Natural killer cell treated with Interleukin-12 subunit alpha and Interleukin-12 subunit beta and Interleukin-15 and Interleukin-18, amount 100 ng/mL, for 72 hours (primary cell): ENCODE measurements around the gene SHQ1. TPM values are rescaled to one million over a fixed set of nuclear protein-coding genes. Genes with fewer than 3 reads are reported as not detected.

Experiments used
- ATAC-seq, 2 donors: fragments of 150-1000 bp; cut with Tn5 transposase in 1 of 2; sonication (Bioruptor Pico), chemical (Tn5 transposase) in 1 of 2; 2 replicates each; pipeline ENCODE4 v1.10.0; 2021
- DNase-seq: peaks from one replicate; pipeline ENCODE4 v3.0.0; 2022; ENCODE audit warnings: low spot score
- H3K27ac Mint-ChIP-seq, 2 donors: 1 replicate in 1 of 2; 2 replicates in 1 of 2; pipeline ENCODE4 v1.8.0; 2022; ENCODE audit warnings: mixed read lengths in 2 of 2, mild to moderate bottlenecking in 1 of 2, moderate library complexity in 1 of 2
- H3K27me3 Mint-ChIP-seq, 2 donors: 1 replicate in 1 of 2; 2 replicates in 1 of 2; pipeline ENCODE4 v1.8.0; 2022; ENCODE audit warnings: mixed read lengths in 2 of 2
- H3K36me3 Mint-ChIP-seq: one replicate; pipeline ENCODE4 v1.8.0; 2022; ENCODE audit warnings: mixed read lengths
- H3K4me1 Mint-ChIP-seq, 2 donors: 1 replicate in 1 of 2; 2 replicates in 1 of 2; pipeline ENCODE4 v1.8.0; 2022; ENCODE audit warnings: low read depth in 2 of 2, mixed read lengths in 2 of 2, mild to moderate bottlenecking in 1 of 2
- H3K4me3 Mint-ChIP-seq: one replicate; pipeline ENCODE4 v1.8.0; 2022; ENCODE audit warnings: mixed read lengths
- H3K9me3 Mint-ChIP-seq: 2 replicates; pipeline ENCODE4 v1.8.0; 2022; ENCODE audit warnings: mixed read lengths
- total RNA-seq, 2 donors: library from RNA; stranded (reverse); gene quantifications; one replicate each; pipeline ENCODE4 v1.2.3, GENCODE V29; 2022

Gene SHQ1
- total RNA-seq, 2 donors from 2014 or later = 28.9 to 59.1 TPM

- H3K36me3 Mint-ChIP-seq = no peaks in the 10 kb centered on the region
- peaks cover 45 to 76% of the 10 kb centered on the region in 2 donors for H3K27me3 Mint-ChIP-seq
- H3K4me1 Mint-ChIP-seq = peaks cover 4 to 8% of the 10 kb centered on the region in 2 donors
- no peak within 1 kb of the TSS for H3K27ac Mint-ChIP-seq
- no peaks in the 10 kb centered on the region for H3K9me3 Mint-ChIP-seq
- DNase-seq = no peak
- peak; percentile 73 to 74 for ATAC-seq
- peak within 1 kb of the TSS; percentile 69 for H3K4me3 Mint-ChIP-seq
Observed at GRCh38 chr3:72887705-72888545, 39.7 kb upstream of the SHQ1 start, which contains the start of gene GXYLT2. GXYLT2 (plus strand) TSS chr3:72888046; CDS start chr3:72888234, 188 bp downstream.

GRCh38 chr3:72887343-72887704, 39.1 kb upstream of the SHQ1 start:
- ATAC-seq = no peak
- H3K27me3 Mint-ChIP-seq = peaks cover 45 to 70% of the 10 kb centered on the region in 2 donors
- peak overlapping the region; percentile 69 for H3K4me3 Mint-ChIP-seq
- H3K9me3 Mint-ChIP-seq = no peaks in the 10 kb centered on the region
- peaks cover 4 to 8% of the 10 kb centered on the region in 2 donors for H3K4me1 Mint-ChIP-seq
- no peak overlapping the region for H3K27ac Mint-ChIP-seq
- H3K36me3 Mint-ChIP-seq = no peaks in the 10 kb centered on the region
- no peak for DNase-seq

DNA sequence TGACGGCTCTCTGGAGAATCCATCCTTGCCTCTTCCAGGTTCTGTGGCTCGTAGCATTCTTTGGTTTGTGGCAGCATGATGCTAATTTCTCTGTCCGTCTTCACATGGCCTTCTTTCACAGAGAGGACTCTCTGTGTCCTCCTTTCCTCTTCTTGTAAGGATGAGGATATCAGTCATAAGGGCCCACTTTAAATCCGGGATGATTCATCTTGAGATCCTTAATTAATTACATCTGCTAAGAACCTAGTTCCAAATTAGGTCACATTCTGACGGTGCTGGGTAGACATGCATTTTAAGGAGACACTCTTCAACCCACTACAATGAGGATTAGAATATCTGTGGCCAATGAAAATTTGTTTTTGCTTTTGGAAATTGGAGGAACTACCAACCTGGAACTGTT, 23.9 kb upstream of the SHQ1 start:
- Mint-ChIP-seq H3K27me3 (peaks cover 5 to 9% of the 10 kb centered on the region in 2 donors), H3K27ac (no peak overlapping the region)

GRCh38 chr3:72862314-72863090, 14.3 kb upstream of the SHQ1 start:
- Mint-ChIP-seq H3K9me3 (no peaks in the 10 kb centered on the region), H3K36me3 (no peaks in the 10 kb centered on the region), H3K27me3 (no peaks in the 10 kb centered on the region), H3K4me1 (no peaks in the 10 kb centered on the region), H3K27ac (no peak overlapping the region), H3K4me3 (no peak overlapping the region)
- no peak for ATAC-seq
- DNase-seq = no peak

More for the DNA sequence above, 23.9 kb upstream of the SHQ1 start:
- DNase-seq (no peak), ATAC-seq (peak in 1 of 2 donors; percentile 54)
- Mint-ChIP-seq H3K36me3 (no peaks in the 10 kb centered on the region), H3K9me3 (no peaks in the 10 kb centered on the region), H3K4me3 (no peak overlapping the region), H3K4me1 (no peaks in the 10 kb centered on the region)

DNA sequence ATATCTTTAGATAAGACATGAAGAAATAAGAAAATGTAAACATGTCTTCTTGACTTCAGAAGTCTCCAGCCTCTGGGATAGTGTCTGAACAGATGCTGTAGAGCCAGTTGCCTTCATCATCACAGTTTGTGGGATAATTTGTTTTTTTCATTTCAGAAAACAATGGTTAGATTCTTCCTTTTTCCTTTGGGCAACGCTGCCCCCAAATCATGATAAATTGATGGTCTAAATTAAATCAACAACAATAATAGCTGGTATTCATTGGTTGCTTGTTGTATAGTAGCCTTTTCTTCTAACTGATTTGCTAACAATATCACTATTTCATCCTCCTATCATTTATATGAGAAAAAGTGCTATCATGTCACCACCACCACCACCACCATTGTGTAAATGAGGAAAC, 12.6 kb upstream of the SHQ1 start:
- H3K27ac Mint-ChIP-seq = no peak overlapping the region
- DNase-seq = no peak
- H3K27me3 Mint-ChIP-seq = peaks cover 0 to 3% of the 10 kb centered on the region in 2 donors
- H3K36me3 Mint-ChIP-seq = no peaks in the 10 kb centered on the region
- H3K4me1 Mint-ChIP-seq = no peaks in the 10 kb centered on the region
- ATAC-seq = no peak
- no peaks in the 10 kb centered on the region for H3K9me3 Mint-ChIP-seq
- H3K4me3 Mint-ChIP-seq = no peak overlapping the region

- ATAC-seq (no peak), DNase-seq (no peak)
- H3K36me3 Mint-ChIP-seq = no peaks in the 10 kb centered on the region
- H3K27me3 Mint-ChIP-seq = peaks cover 3 to 5% of the 10 kb centered on the region in 2 donors
- no peaks in the 10 kb centered on the region for H3K9me3 Mint-ChIP-seq
- H3K27ac Mint-ChIP-seq = no peak overlapping the region
- no peak overlapping the region for H3K4me3 Mint-ChIP-seq
- H3K4me1 Mint-ChIP-seq = no peaks in the 10 kb centered on the region
Observed at GRCh38 chr3:72860053-72860452, 11.8 kb upstream of the SHQ1 start.

DNA sequence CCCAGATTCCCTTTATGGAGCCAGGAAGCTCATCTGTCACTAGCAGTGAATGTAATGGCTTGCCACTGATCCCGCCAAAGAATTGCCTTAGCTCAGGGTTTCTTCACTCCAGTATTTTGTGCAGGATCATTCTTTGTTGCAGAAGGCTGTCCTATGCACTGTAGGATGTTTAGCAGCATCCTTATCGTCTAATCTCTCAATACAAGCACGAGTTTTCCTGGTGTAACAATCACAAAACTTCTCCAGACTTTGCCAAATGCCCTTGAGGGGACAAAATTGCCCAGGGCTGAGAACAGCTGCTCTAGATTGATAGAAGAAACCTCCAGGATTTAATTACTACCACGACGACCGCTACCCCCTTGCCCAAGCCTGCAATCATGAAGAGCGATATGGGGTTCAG, 6.8 kb upstream of the SHQ1 start:
- Mint-ChIP-seq H3K4me3 (no peak overlapping the region), H3K36me3 (no peaks in the 10 kb centered on the region), H3K27ac (no peak overlapping the region), H3K9me3 (no peaks in the 10 kb centered on the region), H3K27me3 (peaks cover 3 to 8% of the 10 kb centered on the region in 2 donors), H3K4me1 (no peaks in the 10 kb centered on the region)
- no peak for DNase-seq
- ATAC-seq = no peak

GRCh38 chr3:72848703-72849081, 447 bp upstream of the SHQ1 start:
- H3K27me3 Mint-ChIP-seq = no peaks in the 10 kb centered on the region
- ATAC-seq = peak; percentile 38 to 57
- no peak for DNase-seq
- peak overlapping the region; percentile 61 to 84 for H3K27ac Mint-ChIP-seq
- H3K36me3 Mint-ChIP-seq = peaks cover 11% of the 10 kb centered on the region
- peak overlapping the region; percentile 98 for H3K4me3 Mint-ChIP-seq
- no peaks in the 10 kb centered on the region for H3K9me3 Mint-ChIP-seq
- peaks cover 26 to 47% of the 10 kb centered on the region in 2 donors for H3K4me1 Mint-ChIP-seq

GRCh38 chr3:72847282-72847681, 963 bp downstream of the SHQ1 start:
- DNase-seq = no peak
- Mint-ChIP-seq H3K27me3 (no peaks in the 10 kb centered on the region), H3K36me3 (peaks cover 11% of the 10 kb centered on the region), H3K4me3 (peak overlapping the region; percentile 98), H3K9me3 (no peaks in the 10 kb centered on the region), H3K4me1 (peaks cover 26 to 52% of the 10 kb centered on the region in 2 donors), H3K27ac (peak overlapping the region; percentile 61 to 84)
- no peak for ATAC-seq

- H3K27ac Mint-ChIP-seq = no peak overlapping the region
- no peaks in the 10 kb centered on the region for H3K27me3 Mint-ChIP-seq
- peaks cover 26 to 52% of the 10 kb centered on the region in 2 donors for H3K4me1 Mint-ChIP-seq
- no peak for DNase-seq
- ATAC-seq = no peak
- H3K9me3 Mint-ChIP-seq = no peaks in the 10 kb centered on the region
- peak overlapping the region; percentile 98 for H3K4me3 Mint-ChIP-seq
- peaks cover 11% of the 10 kb centered on the region for H3K36me3 Mint-ChIP-seq
Observed at GRCh38 chr3:72846166-72846565, 2.1 kb downstream of the SHQ1 start.

GRCh38 chr3:72844436-72844993, 3.7 kb downstream of the SHQ1 start:
- no peaks in the 10 kb centered on the region for H3K27me3 Mint-ChIP-seq
- no peak for ATAC-seq
- H3K9me3 Mint-ChIP-seq = no peaks in the 10 kb centered on the region
- H3K4me3 Mint-ChIP-seq = peak overlapping the region; percentile 3
- no peak overlapping the region for H3K27ac Mint-ChIP-seq
- H3K4me1 Mint-ChIP-seq = peaks cover 24 to 49% of the 10 kb centered on the region in 2 donors
- peaks cover 18% of the 10 kb centered on the region for H3K36me3 Mint-ChIP-seq
- DNase-seq = no peak

GRCh38 chr3:72839057-72839456, 9.2 kb downstream of the SHQ1 start:
- Mint-ChIP-seq H3K4me3 (no peak overlapping the region), H3K27me3 (no peaks in the 10 kb centered on the region), H3K4me1 (peaks cover 4 to 21% of the 10 kb centered on the region in 2 donors), H3K27ac (no peak overlapping the region), H3K9me3 (no peaks in the 10 kb centered on the region), H3K36me3 (peaks cover 21% of the 10 kb centered on the region)
- ATAC-seq = no peak
- DNase-seq = no peak

DNA sequence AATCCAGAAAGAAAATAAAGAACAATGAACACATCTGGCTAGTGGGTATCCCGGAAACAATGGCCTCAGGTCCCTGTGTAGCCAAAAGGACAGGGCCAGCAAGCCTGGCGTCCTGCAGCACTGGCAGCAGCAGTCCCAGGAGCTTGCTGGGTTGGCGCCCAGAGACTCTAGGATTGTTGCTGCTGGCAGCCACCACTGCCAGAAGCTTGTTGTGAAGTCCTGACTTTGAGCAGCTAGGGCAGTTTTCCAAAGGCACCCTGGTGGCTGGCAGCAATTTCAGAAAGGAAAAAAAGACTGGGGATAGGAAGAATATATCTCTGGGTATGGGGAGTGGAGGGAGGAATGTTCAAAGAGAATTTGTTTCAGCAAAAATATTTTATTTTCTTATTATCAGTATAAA, 11.3 kb downstream of the SHQ1 start:
- Mint-ChIP-seq H3K36me3 (peaks cover 20% of the 10 kb centered on the region), H3K27me3 (no peaks in the 10 kb centered on the region), H3K4me3 (no peak overlapping the region), H3K9me3 (no peaks in the 10 kb centered on the region), H3K27ac (no peak overlapping the region), H3K4me1 (peaks cover 4 to 13% of the 10 kb centered on the region in 2 donors)
- no peak for DNase-seq
- no peak for ATAC-seq

- Mint-ChIP-seq H3K27ac (no peak overlapping the region), H3K27me3 (no peaks in the 10 kb centered on the region), H3K36me3 (peaks cover 20% of the 10 kb centered on the region), H3K4me1 (peaks cover 4 to 13% of the 10 kb centered on the region in 2 donors), H3K4me3 (no peak overlapping the region), H3K9me3 (no peaks in the 10 kb centered on the region)
- DNase-seq = no peak
- ATAC-seq = no peak
Observed at GRCh38 chr3:72836416-72836815, 11.8 kb downstream of the SHQ1 start.
